HEK293 (cell line): Measurements from ENCODE around the gene EZH2.

Experiments used
- CTCF ChIA-PET: fragments of 350-600 bp; formaldehyde crosslinking; extraction: SDS; loops from one replicate; lab custom pipeline; 2021; ENCODE audit warnings: antibody characterized with exemption; lab: Yijun Ruan, JAX
- POLR2A ChIA-PET: fragments of 300-600 bp; formaldehyde crosslinking; extraction: SDS; loops from one replicate; lab custom pipeline; 2020; ENCODE audit warnings: antibody characterized with exemption, inconsistent platforms; lab: Yijun Ruan, JAX
- H3K27ac ChIP-seq: fragments of 200-500 bp; sonication (Bioruptor generic); 2 replicates; pipeline ENCODE4 v1.5.1; 2014; ENCODE audit warnings: low read depth, low read length, control low read depth, inconsistent platforms; ENCODE audit errors: extremely low read depth
- H3K36me3 ChIP-seq, 2 experiments: fragments of 200-500 bp in 1 of 2; sonication (Bioruptor generic) in 1 of 2; 1 replicate in 1 of 2; 2 replicates in 1 of 2; pipeline ENCODE4 v1.5.1; 2014 to 2017; ENCODE audit warnings: inconsistent platforms in 2 of 2, low read length in 2 of 2; ENCODE audit not compliant: control insufficient read depth in 2 of 2, insufficient read depth in 1 of 2
- H3K4me1 ChIP-seq: fragments of 200-500 bp; sonication (Bioruptor generic); 2 replicates; pipeline ENCODE4 v1.5.1; 2014; ENCODE audit warnings: mild to moderate bottlenecking, low read length, inconsistent platforms; ENCODE audit not compliant: control insufficient read depth, insufficient read depth
- H3K4me3 ChIP-seq: 2 replicates; pipeline ENCODE4 v1.5.1; 2011; ENCODE audit warnings: low read depth, mild to moderate bottlenecking, control low read depth, low read length, moderate library complexity
- H3K9me3 ChIP-seq: fragments of 200-500 bp; sonication (Bioruptor generic); 2 replicates; pipeline ENCODE4 v1.5.1; 2014; ENCODE audit warnings: low read depth, low read length, inconsistent platforms; ENCODE audit not compliant: control insufficient read depth, insufficient read depth
- EGR2 ChIP-seq: fragments of 450-650 bp; formaldehyde crosslinking; IDR thresholded peaks from 2 replicates; pipeline ENCODE4 v1.5.1; 2016; ENCODE audit warnings: low read depth, missing biosample characterization, missing genetic modification characterization
- KLF9 ChIP-seq: fragments of 450-650 bp; formaldehyde crosslinking; IDR thresholded peaks from 2 replicates; pipeline ENCODE4 v1.5.1; 2016; ENCODE audit warnings: missing biosample characterization, missing genetic modification characterization, low read depth
- REST ChIP-seq: fragments of 450-650 bp; formaldehyde crosslinking; IDR thresholded peaks from 2 replicates; pipeline ENCODE4 v1.5.1; 2016; ENCODE audit warnings: missing biosample characterization, missing genetic modification characterization
- TRIM28 ChIP-seq: IDR thresholded peaks from 2 replicates; pipeline ENCODE4 v1.6.1; 2011; ENCODE audit warnings: low read length, control low read depth, borderline replicate concordance
- ZBTB48 ChIP-seq: fragments of 450-650 bp; formaldehyde crosslinking; IDR thresholded peaks from 2 replicates; pipeline ENCODE4 v1.5.1; 2016; ENCODE audit warnings: missing biosample characterization, missing genetic modification characterization
- ZNF114 ChIP-seq: fragments of 450-650 bp; formaldehyde crosslinking; IDR thresholded peaks from 2 replicates; pipeline ENCODE4 v1.5.0; 2017; ENCODE audit warnings: missing biosample characterization, missing genetic modification characterization
- ZNF221 ChIP-seq: fragments of 450-650 bp; formaldehyde crosslinking; IDR thresholded peaks from 2 replicates; pipeline ENCODE4 v1.5.1; 2017; ENCODE audit warnings: missing biosample characterization, missing genetic modification characterization, borderline replicate concordance
- ZNF23 ChIP-seq: fragments of 450-650 bp; formaldehyde crosslinking; IDR thresholded peaks from 2 replicates; pipeline ENCODE4 v1.5.1; 2016; ENCODE audit warnings: missing biosample characterization, missing genetic modification characterization, borderline replicate concordance
- ZNF26 ChIP-seq: fragments of 450-650 bp; formaldehyde crosslinking; IDR thresholded peaks from 2 replicates; pipeline ENCODE4 v1.5.1; 2016; ENCODE audit warnings: missing biosample characterization, missing genetic modification characterization
- ZNF274 ChIP-seq, 2 experiments: fragments of 200-500 bp in 1 of 2; fragments of 450-650 bp in 1 of 2; sonication (Bioruptor generic) in 1 of 2; formaldehyde crosslinking in 1 of 2; IDR thresholded peaks; 2 replicates each; pipeline versions ENCODE4 v1.5.1 to v1.6.1; 2014 to 2016; ENCODE audit warnings: borderline replicate concordance in 1 of 2, inconsistent platforms in 1 of 2, low read length in 1 of 2, missing biosample characterization in 1 of 2, missing genetic modification characterization in 1 of 2
- ZNF311 ChIP-seq: fragments of 450-650 bp; formaldehyde crosslinking; IDR thresholded peaks from 2 replicates; pipeline ENCODE4 v1.5.1; 2017; ENCODE audit warnings: missing biosample characterization, missing genetic modification characterization, borderline replicate concordance
- ZNF518A ChIP-seq: fragments of 450-650 bp; formaldehyde crosslinking; conservative IDR thresholded peaks from 2 replicates; pipeline ENCODE4 v1.5.1; 2016; ENCODE audit warnings: low read depth, missing biosample characterization, missing genetic modification characterization
- ZNF600 ChIP-seq: fragments of 450-650 bp; formaldehyde crosslinking; IDR thresholded peaks from 2 replicates; pipeline ENCODE4 v1.5.1; 2016; ENCODE audit warnings: missing biosample characterization, missing genetic modification characterization
- ZNF677 ChIP-seq: fragments of 450-650 bp; IDR thresholded peaks from 2 replicates; pipeline ENCODE4 v1.5.0; 2018; ENCODE audit warnings: missing biosample characterization, mild to moderate bottlenecking, missing genetic modification characterization, moderate library complexity
- ZNF692 ChIP-seq: fragments of 450-650 bp; formaldehyde crosslinking; IDR thresholded peaks from 2 replicates; pipeline ENCODE4 v1.5.1; 2016; ENCODE audit warnings: missing biosample characterization, missing genetic modification characterization
- ZNF707 ChIP-seq: fragments of 450-650 bp; formaldehyde crosslinking; IDR thresholded peaks from 2 replicates; pipeline ENCODE4 v1.5.1; 2016; ENCODE audit warnings: missing biosample characterization, missing genetic modification characterization
- ZSCAN30 ChIP-seq: fragments of 450-650 bp; IDR thresholded peaks from 2 replicates; pipeline ENCODE4 v1.5.1; 2018; ENCODE audit warnings: missing biosample characterization, mild to moderate bottlenecking, missing genetic modification characterization, moderate library complexity
- ZXDB ChIP-seq: fragments of 450-650 bp; formaldehyde crosslinking; IDR thresholded peaks from 2 replicates; pipeline ENCODE4 v1.5.1; 2016; ENCODE audit warnings: missing biosample characterization, missing genetic modification characterization

The EZH2 gene

GRCh38 chr7:148849393-148850098, 34.5 kb downstream of the EZH2 start:
- H3K9me3 ChIP-seq: no peaks in the 10 kb centered on the region
- POLR2A ChIA-PET: no interaction called here
- TF ChIP-seq ZNF26 (tag by site-specific recombination) (no peak), ZNF221 (tag by site-specific recombination) (no peak), ZNF311 (tag by site-specific recombination) (no peak)
- TF ChIP-seq, all 188 proteins: peak for 0
- Histone ChIP-seq H3K4me3 (no peak overlapping the region), H3K4me1 (peaks cover 5% of the 10 kb centered on the region), H3K27ac (no peak overlapping the region), H3K36me3 (no peaks in the 10 kb centered on the region)
- CTCF ChIA-PET: interaction anchor here (0.9 kb wide), 1 partner anchor 92 kb away, joined by 3 read pairs; no protein-coding TSS in a partner anchor

GRCh38 chr7:148847815-148848734, 36.0 kb downstream of the EZH2 start:
- no peak overlapping the region for H3K27ac ChIP-seq
- POLR2A ChIA-PET: interaction anchor here (1.6 kb wide), 1 partner anchor 35 kb away, joined by 5 read pairs; no protein-coding TSS in a partner anchor
- no peaks in the 10 kb centered on the region for H3K36me3 ChIP-seq
- peaks cover 8% of the 10 kb centered on the region for H3K4me1 ChIP-seq
- no peaks in the 10 kb centered on the region for H3K9me3 ChIP-seq
- CTCF ChIA-PET: interaction anchor here (0.6 to 0.9 kb wide), 4 partner anchors 72 to 340 kb away, joined by 3 to 8 read pairs (median 4); no protein-coding TSS in a partner anchor
- no peak overlapping the region for H3K4me3 ChIP-seq
- no peak for TF ChIP-seq KLF9
- no peak for TF ChIP-seq ZNF274 (IDR thresholded peaks at IDR 0.05; ENCODE audit: low read length)
- no peak for TF ChIP-seq ZNF274 (tag by site-specific recombination; IDR thresholded peaks at IDR 0.05; ENCODE audit: borderline replicate concordance)
- TF ChIP-seq REST (tag by site-specific recombination): no peak
- no peak for TF ChIP-seq ZBTB48
- no peak for TF ChIP-seq ZXDB
- TF ChIP-seq ZNF677 (tag by site-specific recombination): no peak
- no peak for TF ChIP-seq ZNF707 (tag by site-specific recombination)
- TF ChIP-seq ZNF114: no peak
- no peak for TF ChIP-seq ZNF692
- TF ChIP-seq ZNF23 (tag by site-specific recombination): no peak
- no peak for TF ChIP-seq ZNF518A
- no peak for TF ChIP-seq EGR2 (tag by site-specific recombination)
- no peak for TF ChIP-seq ZSCAN30
- TF ChIP-seq TRIM28: no peak
- TF ChIP-seq ZNF600 (tag by site-specific recombination): no peak
